Mononuclear cell (primary cell): ENCODE results near the gene PTAFR. TPM values are rescaled to one million over a fixed set of nuclear protein-coding genes. Genes with fewer than 3 reads are reported as not detected.

Experiments
- H3K27me3 ChIP-seq: 2 replicates; pipeline ENCODE4 v1.6.0; 2011; ENCODE audit warnings: low read length, control low read depth; ENCODE audit not compliant: insufficient read depth
- H3K4me1 ChIP-seq: 2 replicates; pipeline ENCODE4 v1.5.1; 2011; ENCODE audit warnings: mild to moderate bottlenecking, low read length, control low read depth; ENCODE audit not compliant: insufficient read depth
- H3K4me3 ChIP-seq: 2 replicates; pipeline ENCODE4 v1.5.1; 2011; ENCODE audit warnings: mild to moderate bottlenecking, low read length, moderate library complexity
- H3K9me3 ChIP-seq: 2 replicates; pipeline ENCODE4 v1.5.1; 2011; ENCODE audit warnings: low read depth, mild to moderate bottlenecking, control low read depth, low read length
- total RNA-seq: library from RNA; depleted of rRNA; stranded (reverse); fragments of >200 nt; gene quantifications from one replicate; pipeline ENCODE4 v1.2.3, GENCODE V29; 2012

PTAFR gene
- total RNA-seq, 1 donor, result 16.3 TPM

- no peak overlapping the region for H3K4me3 ChIP-seq
- no peaks in the 10 kb centered on the region for H3K27me3 ChIP-seq
- H3K9me3 ChIP-seq, result no peaks in the 10 kb centered on the region
- H3K4me1 ChIP-seq, result peaks cover 17% of the 10 kb centered on the region
Measured at GRCh38 chr1:28190337-28190979, 14.0 kb upstream of the PTAFR start.

- Histone ChIP-seq H3K4me1 (peaks cover 18% of the 10 kb centered on the region), H3K27me3 (no peaks in the 10 kb centered on the region), H3K4me3 (no peak overlapping the region), H3K9me3 (no peaks in the 10 kb centered on the region)
Measured at GRCh38 chr1:28185071-28185470, 8.6 kb upstream of the PTAFR start.

GRCh38 chr1:28180306-28181305 lies 4.1 kb upstream of the PTAFR start:
- no peaks in the 10 kb centered on the region for H3K27me3 ChIP-seq
- H3K4me1 ChIP-seq, result peaks cover 46% of the 10 kb centered on the region
- no peaks in the 10 kb centered on the region for H3K9me3 ChIP-seq
- no peak overlapping the region for H3K4me3 ChIP-seq

GRCh38 chr1:28178690-28179485 lies 2.4 kb upstream of the PTAFR start:
- Histone ChIP-seq H3K9me3 (no peaks in the 10 kb centered on the region), H3K4me1 (peaks cover 59% of the 10 kb centered on the region), H3K4me3 (no peak overlapping the region), H3K27me3 (no peaks in the 10 kb centered on the region)

GRCh38 chr1:28175955-28176485 lies 470 bp downstream of the PTAFR start:
- H3K4me1 ChIP-seq, result peaks cover 81% of the 10 kb centered on the region
- no peaks in the 10 kb centered on the region for H3K9me3 ChIP-seq
- H3K27me3 ChIP-seq, result no peaks in the 10 kb centered on the region
- H3K4me3 ChIP-seq, result peak overlapping the region; percentile 70

- H3K27me3 ChIP-seq, result no peaks in the 10 kb centered on the region
- no peaks in the 10 kb centered on the region for H3K9me3 ChIP-seq
- peak overlapping the region; percentile 70 for H3K4me3 ChIP-seq
- H3K4me1 ChIP-seq, result peaks cover 87% of the 10 kb centered on the region
Measured at GRCh38 chr1:28173980-28174297, 2.6 kb downstream of the PTAFR start.

GRCh38 chr1:28173151-28173979 lies 3.1 kb downstream of the PTAFR start:
- H3K4me1 ChIP-seq, result peaks cover 93% of the 10 kb centered on the region
- no peaks in the 10 kb centered on the region for H3K27me3 ChIP-seq
- no peaks in the 10 kb centered on the region for H3K9me3 ChIP-seq
- peak overlapping the region; percentile 70 for H3K4me3 ChIP-seq

GRCh38 chr1:28172713-28173150 lies 3.8 kb downstream of the PTAFR start:
- Histone ChIP-seq H3K4me3 (peak overlapping the region; percentile 20), H3K9me3 (no peaks in the 10 kb centered on the region), H3K27me3 (no peaks in the 10 kb centered on the region), H3K4me1 (peaks cover 91% of the 10 kb centered on the region)

- Histone ChIP-seq H3K4me3 (no peak overlapping the region), H3K4me1 (peaks cover 81% of the 10 kb centered on the region), H3K9me3 (no peaks in the 10 kb centered on the region), H3K27me3 (no peaks in the 10 kb centered on the region)
Measured at GRCh38 chr1:28171246-28171645, 5.2 kb downstream of the PTAFR start.

- no peaks in the 10 kb centered on the region for H3K27me3 ChIP-seq
- no peaks in the 10 kb centered on the region for H3K9me3 ChIP-seq
- H3K4me3 ChIP-seq, result no peak overlapping the region
- peaks cover 71% of the 10 kb centered on the region for H3K4me1 ChIP-seq
Measured at GRCh38 chr1:28170001-28170596, 6.4 kb downstream of the PTAFR start.

GRCh38 chr1:28163496-28164161 lies 12.9 kb downstream of the PTAFR start:
- Histone ChIP-seq H3K27me3 (no peaks in the 10 kb centered on the region), H3K9me3 (no peaks in the 10 kb centered on the region), H3K4me3 (no peak overlapping the region)

GRCh38 chr1:28162151-28162550 lies 14.3 kb downstream of the PTAFR start:
- H3K27me3 ChIP-seq, result no peaks in the 10 kb centered on the region
- peaks cover 71% of the 10 kb centered on the region for H3K4me1 ChIP-seq
- no peak overlapping the region for H3K4me3 ChIP-seq
- no peaks in the 10 kb centered on the region for H3K9me3 ChIP-seq

More at GRCh38 chr1:28163496-28164161, 12.9 kb downstream of the PTAFR start:
- H3K4me1 ChIP-seq, result peaks cover 63% of the 10 kb centered on the region

GRCh38 chr1:28161751-28162150 lies 14.7 kb downstream of the PTAFR start:
- Histone ChIP-seq H3K27me3 (no peaks in the 10 kb centered on the region), H3K4me3 (no peak overlapping the region), H3K9me3 (no peaks in the 10 kb centered on the region), H3K4me1 (peaks cover 71% of the 10 kb centered on the region)
